Gastrocnemius medialis (tissue), 4 donors: ENCODE results near the gene MALRD1. TPM values are rescaled to one million over a fixed set of nuclear protein-coding genes. Genes with fewer than 3 reads are reported as not detected.

Experiments
- ATAC-seq, 2 donors: fragments of 150-250 bp; one replicate each; pipeline ENCODE4 v1.9.1; 2016
- DNase-seq, 2 donors: peaks; one replicate each; pipeline ENCODE4 v3.0.0-alpha.2; 2019
- H3K27ac ChIP-seq, 4 donors: fragments of 200-600 bp; sonication (generic); 1 replicate in 1 of 4; 2 replicates in 3 of 4; pipeline ENCODE4 v1.5.1; 2016 to 2018; ENCODE audit warnings: mild to moderate bottlenecking in 2 of 4, moderate library complexity in 1 of 4
- H3K27me3 ChIP-seq, 3 donors: fragments of 200-600 bp; sonication (generic) in 2 of 3; 1 replicate in 1 of 3; 2 replicates in 2 of 3; pipeline versions ENCODE4 v1.5.1 to v1.6.0; 2016 to 2019; ENCODE audit warnings: mild to moderate bottlenecking in 1 of 3, moderate library complexity in 1 of 3
- H3K36me3 ChIP-seq, 2 donors: fragments of 200-600 bp; sonication (generic) in 1 of 2; one replicate each; pipeline ENCODE4 v1.5.1; 2017 to 2018
- H3K4me1 ChIP-seq, 2 donors: fragments of 200-600 bp; sonication (generic) in 1 of 2; one replicate each; pipeline ENCODE4 v1.5.1; 2016 to 2017; ENCODE audit warnings: mild to moderate bottlenecking in 2 of 2
- H3K4me3 ChIP-seq, 4 donors: fragments of 200-600 bp; sonication (generic) in 3 of 4; 1 replicate in 1 of 4; 2 replicates in 3 of 4; pipeline ENCODE4 v1.5.1; 2016 to 2019; ENCODE audit warnings: mild to moderate bottlenecking in 2 of 4
- H3K9me3 ChIP-seq, 3 donors: fragments of 200-600 bp; sonication (generic) in 2 of 3; 1 replicate in 1 of 3; 2 replicates in 2 of 3; pipeline ENCODE4 v1.5.1; 2016 to 2019
- CTCF ChIP-seq, 5 experiments: fragments of 450-650 bp in 3 of 5; fragments of 200-600 bp in 2 of 5; sonication (generic) in 2 of 5; IDR thresholded peaks in 4 of 5; conservative IDR thresholded peaks in 1 of 5; 1 replicate in 4 of 5; 2 replicates in 1 of 5; pipeline ENCODE4 v1.5.1; 2016 to 2019; ENCODE audit warnings: antibody characterized with exemption in 5 of 5, mild to moderate bottlenecking in 3 of 5, moderate library complexity in 3 of 5
- POLR2A ChIP-seq, 2 donors: fragments of 450-650 bp; IDR thresholded peaks; one replicate each; pipeline ENCODE4 v1.6.1; 2017; ENCODE audit warnings: antibody characterized with exemption in 2 of 2, mild to moderate bottlenecking in 2 of 2, moderate library complexity in 2 of 2
- in situ Hi-C, 4 donors: fragments of 200-750 bp; cut with MboI; loops; one replicate each; pipeline versions ENCODE4 v1.15.0 to v1.8.0; 2017; ENCODE audit warnings: low sequenced_read_pairs in 4 of 4
- intact Hi-C: fragments of 100-400 bp; cut with DNase I; formaldehyde crosslinking; loops from one replicate; pipeline ENCODE4 v1.15.1; 2023; ENCODE audit warnings: low total_unique reads
- total RNA-seq, 4 donors: library from RNA; depleted of rRNA; stranded (reverse); fragments of >200 nt; gene quantifications; one replicate each; pipeline versions ENCODE4 v1.1.0 to v1.2.3, GENCODE V29; 2016

Gene MALRD1
- total RNA-seq, 4 donors from 2014 or later: 0.75 TPM; not detected in 3

- intact Hi-C loops: no loop called here
- no peak for ATAC-seq
Observed at GRCh38 chr10:19595212-19595845, 546.7 kb downstream of the MALRD1 start.

GRCh38 chr10:19605806-19606205 lies 557.2 kb downstream of the MALRD1 start:
- Histone ChIP-seq H3K27me3 (no peaks in the 10 kb centered on the region), H3K4me3 (no peak overlapping the region), H3K4me1 (no peaks in the 10 kb centered on the region), H3K36me3 (no peaks in the 10 kb centered on the region), H3K9me3 (no peaks in the 10 kb centered on the region), H3K27ac (no peak overlapping the region)
- in situ Hi-C loops: no loop called here
- TF ChIP-seq POLR2A (IDR thresholded peaks at IDR 0.05) (no peak), CTCF (IDR thresholded peaks at IDR 0.05 in 4 of 5, conservative IDR thresholded peaks at IDR 0.05 in 1 of 5) (no peak)
- no peak for DNase-seq
- intact Hi-C loops: no loop called here
- ATAC-seq: no peak

More at GRCh38 chr10:19595212-19595845, 546.7 kb downstream of the MALRD1 start:
- no peak overlapping the region for H3K4me3 ChIP-seq
- H3K4me1 ChIP-seq: no peaks in the 10 kb centered on the region
- in situ Hi-C loops: no loop called here
- TF ChIP-seq POLR2A (IDR thresholded peaks at IDR 0.05): no peak
- TF ChIP-seq CTCF (IDR thresholded peaks at IDR 0.05 in 4 of 5, conservative IDR thresholded peaks at IDR 0.05 in 1 of 5): no peak
- H3K9me3 ChIP-seq: no peaks in the 10 kb centered on the region
- H3K27ac ChIP-seq: no peak overlapping the region
- DNase-seq: no peak
- H3K27me3 ChIP-seq: no peaks in the 10 kb centered on the region
- H3K36me3 ChIP-seq: no peaks in the 10 kb centered on the region

- in situ Hi-C loops (no loop called here), intact Hi-C loops (no loop called here)
- Histone ChIP-seq H3K4me1 (no peaks in the 10 kb centered on the region), H3K4me3 (no peak overlapping the region), H3K27me3 (no peaks in the 10 kb centered on the region), H3K27ac (no peak overlapping the region), H3K9me3 (no peaks in the 10 kb centered on the region), H3K36me3 (no peaks in the 10 kb centered on the region)
- no peak for TF ChIP-seq CTCF (IDR thresholded peaks at IDR 0.05 in 4 of 5, conservative IDR thresholded peaks at IDR 0.05 in 1 of 5)
- TF ChIP-seq POLR2A (IDR thresholded peaks at IDR 0.05): no peak
- DNase-seq (no peak), ATAC-seq (no peak)
Observed at GRCh38 chr10:19606968-19607367, 558.4 kb downstream of the MALRD1 start.

- Histone ChIP-seq H3K4me1 (no peaks in the 10 kb centered on the region), H3K27ac (no peak overlapping the region), H3K36me3 (no peaks in the 10 kb centered on the region), H3K4me3 (no peak overlapping the region), H3K27me3 (no peaks in the 10 kb centered on the region), H3K9me3 (no peaks in the 10 kb centered on the region)
- DNase-seq (no peak), ATAC-seq (no peak)
- in situ Hi-C loops (no loop called here), intact Hi-C loops (no loop called here)
- TF ChIP-seq POLR2A (IDR thresholded peaks at IDR 0.05): no peak
- no peak for TF ChIP-seq CTCF (IDR thresholded peaks at IDR 0.05 in 4 of 5, conservative IDR thresholded peaks at IDR 0.05 in 1 of 5)
Observed at GRCh38 chr10:19611775-19612174, 563.2 kb downstream of the MALRD1 start.

GRCh38 chr10:19616966-19617365 lies 568.4 kb downstream of the MALRD1 start:
- ATAC-seq (no peak), DNase-seq (no peak)
- H3K27me3 ChIP-seq: no peaks in the 10 kb centered on the region
- intact Hi-C loops (no loop called here), in situ Hi-C loops (no loop called here)
- no peak overlapping the region for H3K4me3 ChIP-seq
- no peaks in the 10 kb centered on the region for H3K4me1 ChIP-seq
- H3K27ac ChIP-seq: no peak overlapping the region
- no peaks in the 10 kb centered on the region for H3K36me3 ChIP-seq
- H3K9me3 ChIP-seq: no peaks in the 10 kb centered on the region
- TF ChIP-seq POLR2A (IDR thresholded peaks at IDR 0.05) (no peak), CTCF (IDR thresholded peaks at IDR 0.05 in 4 of 5, conservative IDR thresholded peaks at IDR 0.05 in 1 of 5) (no peak)
